ENCODE data around the gene DBI. TPM values are rescaled to one million over a fixed set of nuclear protein-coding genes. Genes with fewer than 3 reads are reported as not detected.
A peak's percentile ranks its signal among the peaks of the same experiment; 100 is the strongest.

DBI gene
- total RNA-seq (2014; rRNA removed; shearing (Covaris generic)), result 171 and 266 TPM in 2 replicates
- polyA plus RNA-seq (2016; fragmentation: Nextera tagmentation; extraction: Ambion mirVana), result 873 and 893 TPM in 2 replicates
- long read RNA-seq, transcript DBI-202 (4 exons, 637 nt), result major isoform, 145 of 146 reads
- long read RNA-seq, partial matches to known transcripts, result 1 of 146 reads
- long read RNA-seq, other reads (novel, unspliced or antisense), result 0 of 146 reads

- H4K20me1 ChIP-seq (replicated peaks; ENCODE audit: insufficient read depth), result peaks cover 18% of the 10 kb centered on the region
- peak; percentile 93 for ATAC-seq
- Mint-ChIP-seq H3K27ac (peak within 1 kb of the TSS; percentile 92), H3K36me3 (ENCODE audit: low read depth) (peaks cover 34% of the 10 kb centered on the region), H3K9me3 (no peaks in the 10 kb centered on the region; the same call in 2 of the 3 replicates), H3K27me3 (ENCODE audit: insufficient read depth, low read depth, poor library complexity) (peaks cover 14% of the 10 kb centered on the region), H3K4me3 (peak within 1 kb of the TSS; percentile 98), H3K4me1 (peaks cover 18% of the 10 kb centered on the region)
- H3K4me1 ChIP-seq (ENCODE audit: insufficient read depth), result peaks cover 8% of the 10 kb centered on the region; the same call in 1 of the 2 replicates
- H3K27ac ChIP-seq (ENCODE audit: low read depth), result peak within 1 kb of the TSS; percentile 86
- H3K27me3 ChIP-seq (ENCODE audit: insufficient read depth), result no peaks in the 10 kb centered on the region
- peaks cover 31% of the 10 kb centered on the region for H3K36me3 ChIP-seq (ENCODE audit: insufficient read depth)
- TF ChIP-seq REST (IDR thresholded peaks at IDR 0.05; ENCODE audit: unreplicated experiment) (peak; percentile 11), POLR2AphosphoS5 (IDR thresholded peaks at IDR 0.05; ENCODE audit: low read depth) (peak; percentile 96), CREB1 (CRISPR knock-in tag; IDR thresholded peaks at IDR 0.05; ENCODE audit: low read depth) (0 out of 2 replicates have a peak, but pooled peaks have one; percentile 21), EZH2 (IDR thresholded peaks at IDR 0.05; ENCODE audit: low read depth, unreplicated experiment) (no peak), ETS1 (IDR thresholded peaks at IDR 0.05) (peak; percentile 63)
- peak within 1 kb of the TSS; percentile 98 for H2AFZ ChIP-seq
- peak within 1 kb of the TSS; percentile 98 for H3K4me2 ChIP-seq
- H3K79me2 ChIP-seq (replicated peaks; ENCODE audit: insufficient read depth), result peaks cover 49% of the 10 kb centered on the region
- no peaks in the 10 kb centered on the region for H3K9me2 ChIP-seq (ENCODE audit: insufficient read depth)
- H3F3A ChIP-seq (replicated peaks; ENCODE audit: low read depth), result no peaks in the 10 kb centered on the region
- peak within 1 kb of the TSS; percentile 98 for H3K4me3 ChIP-seq
- DNase-seq (ENCODE audit: low spot score), result peak; percentile 97
These were observed at the start of gene DBI, which contains the start of gene C2orf76 for GRCh38 chr2:119366649-119367471. Gene DBI (plus strand): TSS chr2:119366977. CDS start chr2:119367052, 75 bp downstream. Gene C2orf76 (minus strand): TSS chr2:119366834. CDS start chr2:119339959, 26,875 bp downstream.

- H3K27me3 Mint-ChIP-seq (ENCODE audit: insufficient read depth, low read depth, poor library complexity), result no peaks in the 10 kb centered on the region
- Histone ChIP-seq H3K36me3 (ENCODE audit: insufficient read depth) (no peaks in the 10 kb centered on the region), H3K4me1 (ENCODE audit: insufficient read depth) (no peaks in the 10 kb centered on the region), H3K4me3 (no peak overlapping the region), H3K4me2 (no peak overlapping the region), H3K27me3 (ENCODE audit: insufficient read depth) (no peaks in the 10 kb centered on the region), H3K27ac (ENCODE audit: low read depth) (no peak overlapping the region), H3F3A (replicated peaks; ENCODE audit: low read depth) (no peaks in the 10 kb centered on the region), H2AFZ (no peak overlapping the region), H4K20me1 (replicated peaks; ENCODE audit: insufficient read depth) (no peaks in the 10 kb centered on the region), H3K9me2 (ENCODE audit: insufficient read depth) (no peaks in the 10 kb centered on the region), H3K79me2 (replicated peaks; ENCODE audit: insufficient read depth) (no peaks in the 10 kb centered on the region)
- no peaks in the 10 kb centered on the region for H3K36me3 Mint-ChIP-seq (ENCODE audit: low read depth)
- H3K9me3 Mint-ChIP-seq, result no peaks in the 10 kb centered on the region
- ATAC-seq (no peak), DNase-seq (ENCODE audit: low spot score) (no peak)
- no peak overlapping the region for H3K27ac Mint-ChIP-seq
- no peaks in the 10 kb centered on the region; the same call in 2 of the 3 replicates for H3K4me1 Mint-ChIP-seq
- H3K4me3 Mint-ChIP-seq, result no peak overlapping the region
- TF ChIP-seq EZH2phosphoT487 (IDR thresholded peaks at IDR 0.05; ENCODE audit: unreplicated experiment), result no peak
- TF ChIP-seq REST (IDR thresholded peaks at IDR 0.05; ENCODE audit: unreplicated experiment), result no peak
- no peak for TF ChIP-seq ZNF114 (CRISPR knock-in tag; IDR thresholded peaks at IDR 0.05)
- no peak for TF ChIP-seq CTCF (conservative IDR thresholded peaks at IDR 0.05; ENCODE audit: low read depth in 2 of 2)
- TF ChIP-seq ZNF331 (CRISPR knock-in tag; IDR thresholded peaks at IDR 0.05; ENCODE audit: low read depth), result no peak
These were observed 49.2 kb upstream of the DBI start for GRCh38 chr2:119317554-119317953.

Measured in GM23338 (cell line).